HCT116 (cell line): Measurements from ENCODE around the gene EPGN. TPM values are rescaled to one million over a fixed set of nuclear protein-coding genes. Genes with fewer than 3 reads are reported as not detected.

ENCODE experiments used
- ATAC-seq: fragments of 200-7000 bp; cut with Tn5 transposase; 2 replicates; pipeline ENCODE4 v1.9.1; 2020; ENCODE audit warnings: mild to moderate bottlenecking, moderate library complexity
- BruUV-seq: library from RNA; stranded (reverse); fragments of 400-500 nt; replicated peaks from 2 replicates; lab custom pipeline; 2021; lab: Mats Ljungman, UMichigan
- CTCF ChIA-PET: fragments of 300-600 bp; sonication (Branson Sonifier 250); formaldehyde crosslinking; loops from one replicate; lab custom pipeline; 2021; ENCODE audit warnings: antibody characterized with exemption; lab: Charles Lee
- POLR2A ChIA-PET: fragments of 300-600, 350-600 bp; sonication (Branson Sonifier 250); formaldehyde crosslinking; loops from one replicate; lab custom pipeline; 2021; ENCODE audit warnings: antibody characterized with exemption; lab: Charles Lee
- RAD21 ChIA-PET, 2 experiments: fragments of 300-600 bp; sonication (Branson Sonifier 250); formaldehyde crosslinking; loops; one replicate each; lab custom pipeline; 2023; ENCODE audit warnings: low total read pairs in 2 of 2; ENCODE audit not compliant: uncharacterized antibody in 2 of 2, unreplicated experiment in 2 of 2, low non-redundant PET in 1 of 2; lab: Charles Lee
- DNase-seq: peaks from one replicate; pipeline ENCODE4 v3.0.0-alpha.2; 2010; ENCODE audit warnings: low read depth, low spot score
- H2AFZ ChIP-seq: fragments of 200-600 bp; shearing (Covaris generic), sonication (generic); 2 replicates; pipeline ENCODE4 v1.6.1; 2017; ENCODE audit warnings: low read depth, mixed run types, mixed read lengths, antibody characterized with exemption, low read length; ENCODE audit not compliant: poor library complexity, severe bottlenecking
- H3K27ac ChIP-seq: 2 replicates; pipeline ENCODE4 v1.5.1; 2012; ENCODE audit warnings: low read depth, low read length
- H3K27me3 ChIP-seq: fragments of 200-600 bp; sonication (generic); 2 replicates; pipeline ENCODE4 v1.6.1; 2016; ENCODE audit warnings: mixed run types, low read length, mixed read lengths; ENCODE audit not compliant: insufficient read depth
- H3K36me3 ChIP-seq, 2 experiments: fragments of 200-500 bp in 1 of 2; fragments of 200-600 bp in 1 of 2; sonication (Bioruptor generic) in 1 of 2; sonication (generic) in 1 of 2; 2 replicates each; pipeline versions ENCODE4 v1.5.1 to v1.6.1; 2014 to 2016; ENCODE audit warnings: low read length in 2 of 2, inconsistent platforms in 1 of 2, mixed read lengths in 1 of 2, mixed run types in 1 of 2; ENCODE audit not compliant: insufficient read depth in 2 of 2, control insufficient read depth in 1 of 2
- H3K4me1 ChIP-seq, 2 experiments: fragments of 200-600 bp in 1 of 2; sonication (generic) in 1 of 2; 2 replicates each; pipeline versions ENCODE4 v1.5.1 to v1.6.1; 2012 to 2017; ENCODE audit warnings: low read length in 2 of 2, inconsistent platforms in 1 of 2, mild to moderate bottlenecking in 1 of 2, mixed read lengths in 1 of 2, mixed run types in 1 of 2, moderate library complexity in 1 of 2; ENCODE audit not compliant: insufficient read depth in 2 of 2, control insufficient read depth in 1 of 2
- H3K4me2 ChIP-seq: fragments of 200-600 bp; sonication (generic); 2 replicates; pipeline ENCODE4 v1.6.1; 2017; ENCODE audit warnings: mixed run types, low read length, mixed read lengths
- H3K4me3 ChIP-seq, 2 experiments: fragments of 200-600 bp in 1 of 2; sonication (generic) in 1 of 2; replicated peaks in 1 of 2; 2 replicates each; pipeline ENCODE4 v1.5.1; 2011 to 2016; ENCODE audit warnings: low read length in 2 of 2, control low read depth in 1 of 2, low read depth in 1 of 2, mild to moderate bottlenecking in 1 of 2, mixed read lengths in 1 of 2, mixed run types in 1 of 2
- H3K79me2 ChIP-seq: fragments of 200-600 bp; sonication (generic); 2 replicates; pipeline ENCODE4 v1.6.1; 2017; ENCODE audit warnings: mild to moderate bottlenecking, mixed run types, low read length, moderate library complexity, mixed read lengths; ENCODE audit not compliant: insufficient read depth
- H3K9ac ChIP-seq: fragments of 200-600 bp; sonication (generic); 2 replicates; pipeline ENCODE4 v1.6.1; 2016; ENCODE audit warnings: low read length, mixed read lengths
- H3K9me2 ChIP-seq: fragments of 200-600 bp; sonication (generic), shearing (Covaris generic); 2 replicates; pipeline ENCODE4 v1.6.1; 2017; ENCODE audit warnings: mixed run types, mild to moderate bottlenecking, moderate library complexity; ENCODE audit not compliant: insufficient read depth
- H3K9me3 ChIP-seq, 2 experiments: fragments of 200-500 bp in 1 of 2; fragments of 200-600 bp in 1 of 2; sonication (Bioruptor generic) in 1 of 2; sonication (generic) in 1 of 2; 2 replicates each; pipeline ENCODE4 v1.6.1; 2014 to 2017; ENCODE audit warnings: low read length in 2 of 2, mixed read lengths in 2 of 2, inconsistent platforms in 1 of 2, low read depth in 1 of 2, mild to moderate bottlenecking in 1 of 2, mixed run types in 1 of 2, moderate library complexity in 1 of 2; ENCODE audit not compliant: control insufficient read depth in 1 of 2, insufficient read depth in 1 of 2
- H4K20me1 ChIP-seq: fragments of 200-600 bp; sonication (generic), shearing (Covaris generic); 2 replicates; pipeline ENCODE4 v1.6.1; 2017; ENCODE audit warnings: mixed run types, mild to moderate bottlenecking, moderate library complexity; ENCODE audit not compliant: insufficient read depth
- ATF3 ChIP-seq: IDR thresholded peaks from 2 replicates; pipeline ENCODE4 v1.6.1; 2012
- CEBPB ChIP-seq: IDR thresholded peaks from 2 replicates; pipeline ENCODE4 v1.6.1; 2012; ENCODE audit warnings: low read depth
- EGR1 ChIP-seq: IDR thresholded peaks from 2 replicates; pipeline ENCODE4 v1.6.1; 2012; ENCODE audit warnings: low read depth
- ELF1 ChIP-seq: IDR thresholded peaks from 2 replicates; pipeline ENCODE4 v1.6.1; 2012; ENCODE audit warnings: low read depth, borderline replicate concordance
- FOSL1 ChIP-seq: IDR thresholded peaks from 2 replicates; pipeline ENCODE4 v1.6.1; 2012; ENCODE audit warnings: low read depth
- JUND ChIP-seq: IDR thresholded peaks from 2 replicates; pipeline ENCODE4 v1.6.1; 2012
- POLR2AphosphoS5 ChIP-seq: IDR thresholded peaks from 2 replicates; pipeline ENCODE4 v1.6.1; 2011; ENCODE audit warnings: mild to moderate bottlenecking, low read depth, low read length, moderate library complexity
- SP1 ChIP-seq: IDR thresholded peaks from 2 replicates; pipeline ENCODE4 v1.6.1; 2012; ENCODE audit warnings: low read depth
- SRF ChIP-seq: IDR thresholded peaks from 2 replicates; pipeline ENCODE4 v1.6.1; 2012; ENCODE audit warnings: low read depth
- TCF7L2 ChIP-seq: IDR thresholded peaks from 2 replicates; pipeline ENCODE4 v1.7.0; 2011; ENCODE audit warnings: borderline replicate concordance, inconsistent platforms; ENCODE audit not compliant: insufficient read depth, insufficient read length; ENCODE audit errors: extremely low read depth
- intact Hi-C: fragments of 100-400 bp; cut with micrococcal nuclease; formaldehyde crosslinking; loops from 2 replicates; pipeline ENCODE4 v1.10.0; 2022
- total RNA-seq: library from RNA; stranded (reverse); gene quantifications from one replicate; pipeline ENCODE4 v1.2.1, GENCODE V29; 2021; ENCODE audit not compliant: unreplicated experiment
- TF ChIP-seq, protein P1 (sequence below): IDR thresholded peaks from 2 replicates; pipeline ENCODE4 v1.6.1; 2012; ENCODE audit warnings: low read depth

The EPGN gene
- total RNA-seq, 1 experiment from 2014 or later: 1.5 TPM

GRCh38 chr4:74330295-74330750, 22.1 kb downstream of the EPGN start:
- ChIA-PET RAD21 (no interaction called here), POLR2A (interaction anchor here (1.0 kb wide), 1 partner anchor 115 kb away, joined by 4 read pairs; the partner anchor contains the start of gene AREG), CTCF (interaction anchor here (1.3 kb wide), 1 partner anchor 9 kb away, joined by 4 read pairs; no protein-coding TSS in a partner anchor)
- intact Hi-C loops: no loop called here
- Histone ChIP-seq H3K27ac (no peak overlapping the region), H3K4me3 (no peak overlapping the region), H4K20me1 (no peaks in the 10 kb centered on the region), H2AFZ (peak overlapping the region; percentile 31), H3K4me2 (peak overlapping the region; percentile 27), H3K27me3 (no peaks in the 10 kb centered on the region), H3K36me3 (no peaks in the 10 kb centered on the region), H3K9me3 (no peaks in the 10 kb centered on the region), H3K9ac (no peak overlapping the region), H3K79me2 (no peaks in the 10 kb centered on the region), H3K9me2 (no peaks in the 10 kb centered on the region; the same call in 1 of the 2 replicates), H3K4me1 (peaks cover 4 to 45% of the 10 kb centered on the region in 2 experiments; a peak in 3 of 4 replicates)
- DNase-seq: no peak
- TF ChIP-seq FOSL1 (no peak), EGR1 (no peak; the same call in 1 of the 2 replicates), CEBPB (peak; percentile 58; the same call in 1 of the 2 replicates)
- BruUV-seq: no TSS peak
- no peak for ATAC-seq

GRCh38 chr4:74331252-74331651, 23.0 kb downstream of the EPGN start:
- H3K27ac ChIP-seq: no peak overlapping the region
- H3K79me2 ChIP-seq: no peaks in the 10 kb centered on the region
- H4K20me1 ChIP-seq: no peaks in the 10 kb centered on the region
- H3K4me3 ChIP-seq: no peak overlapping the region
- DNase-seq: no peak
- ChIA-PET CTCF (no interaction called here), POLR2A (no interaction called here), RAD21 (no interaction called here)
- H3K27me3 ChIP-seq: no peaks in the 10 kb centered on the region
- no peak for ATAC-seq
- no peak overlapping the region for H3K9ac ChIP-seq
- H3K4me2 ChIP-seq: no peak overlapping the region
- no peaks in the 10 kb centered on the region; the same call in 1 of the 2 replicates for H3K9me2 ChIP-seq
- peaks cover 4 to 38% of the 10 kb centered on the region in 2 experiments; a peak in 3 of 4 replicates for H3K4me1 ChIP-seq
- no TSS peak for BruUV-seq
- no peak overlapping the region for H2AFZ ChIP-seq
- no peak for TF ChIP-seq EGR1
- TF ChIP-seq ELF1: no peak
- no peak for TF ChIP-seq SP1
- TF ChIP-seq ATF3: no peak
- no peak for TF ChIP-seq POLR2AphosphoS5
- TF ChIP-seq CEBPB: no peak
- TF ChIP-seq JUND: no peak
- no peak for TF ChIP-seq TCF7L2
- TF ChIP-seq SRF: no peak
- TF ChIP-seq, protein P1, sequence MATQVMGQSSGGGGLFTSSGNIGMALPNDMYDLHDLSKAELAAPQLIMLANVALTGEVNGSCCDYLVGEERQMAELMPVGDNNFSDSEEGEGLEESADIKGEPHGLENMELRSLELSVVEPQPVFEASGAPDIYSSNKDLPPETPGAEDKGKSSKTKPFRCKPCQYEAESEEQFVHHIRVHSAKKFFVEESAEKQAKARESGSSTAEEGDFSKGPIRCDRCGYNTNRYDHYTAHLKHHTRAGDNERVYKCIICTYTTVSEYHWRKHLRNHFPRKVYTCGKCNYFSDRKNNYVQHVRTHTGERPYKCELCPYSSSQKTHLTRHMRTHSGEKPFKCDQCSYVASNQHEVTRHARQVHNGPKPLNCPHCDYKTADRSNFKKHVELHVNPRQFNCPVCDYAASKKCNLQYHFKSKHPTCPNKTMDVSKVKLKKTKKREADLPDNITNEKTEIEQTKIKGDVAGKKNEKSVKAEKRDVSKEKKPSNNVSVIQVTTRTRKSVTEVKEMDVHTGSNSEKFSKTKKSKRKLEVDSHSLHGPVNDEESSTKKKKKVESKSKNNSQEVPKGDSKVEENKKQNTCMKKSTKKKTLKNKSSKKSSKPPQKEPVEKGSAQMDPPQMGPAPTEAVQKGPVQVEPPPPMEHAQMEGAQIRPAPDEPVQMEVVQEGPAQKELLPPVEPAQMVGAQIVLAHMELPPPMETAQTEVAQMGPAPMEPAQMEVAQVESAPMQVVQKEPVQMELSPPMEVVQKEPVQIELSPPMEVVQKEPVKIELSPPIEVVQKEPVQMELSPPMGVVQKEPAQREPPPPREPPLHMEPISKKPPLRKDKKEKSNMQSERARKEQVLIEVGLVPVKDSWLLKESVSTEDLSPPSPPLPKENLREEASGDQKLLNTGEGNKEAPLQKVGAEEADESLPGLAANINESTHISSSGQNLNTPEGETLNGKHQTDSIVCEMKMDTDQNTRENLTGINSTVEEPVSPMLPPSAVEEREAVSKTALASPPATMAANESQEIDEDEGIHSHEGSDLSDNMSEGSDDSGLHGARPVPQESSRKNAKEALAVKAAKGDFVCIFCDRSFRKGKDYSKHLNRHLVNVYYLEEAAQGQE: no peak
- intact Hi-C loops: no loop called here
- no peaks in the 10 kb centered on the region for H3K36me3 ChIP-seq
- H3K9me3 ChIP-seq: no peaks in the 10 kb centered on the region
